HepG2 (cell line): Measurements from ENCODE around the gene ADGRD1. TPM values are rescaled to one million over a fixed set of nuclear protein-coding genes. Genes with fewer than 3 reads are reported as not detected.

ENCODE experiments used
- ATAC-seq: fragments of 200-7000 bp; cut with Tn5 transposase; 3 replicates; pipeline ENCODE4 v1.9.1; 2020; ENCODE audit warnings: mild to moderate bottlenecking, moderate library complexity
- BruUV-seq: library from RNA; stranded (reverse); fragments of 400-500 nt; replicated peaks from 2 replicates; lab custom pipeline; 2021; lab: Mats Ljungman, UMichigan
- CTCF ChIA-PET: fragments of 300-600 bp; formaldehyde crosslinking; extraction: SDS; loops from one replicate; lab custom pipeline; 2021; ENCODE audit warnings: low total read pairs, inconsistent platforms, low intra/inter-chr PET ratio; lab: Yijun Ruan, JAX
- POLR2A ChIA-PET: fragments of 350-600 bp; sonication (Branson Sonifier 250); formaldehyde crosslinking; loops from one replicate; lab custom pipeline; 2020; ENCODE audit warnings: antibody characterized with exemption, inconsistent platforms; lab: Yijun Ruan, JAX
- DNase-seq: peaks from one replicate; pipeline ENCODE4 v3.0.0-alpha.2; 2015; ENCODE audit warnings: low spot score
- FAIRE-seq: peaks from 3 replicates; lab custom pipeline; 2011; peaks lifted over from hg19 to GRCh38; lab: Jason Lieb, UNC
- H2AFZ ChIP-seq: one replicate; pipeline ENCODE4 v1.6.1; 2011; ENCODE audit warnings: low read length, inconsistent platforms
- H3K27ac ChIP-seq: fragments of 300-600 bp; 3 replicates; pipeline ENCODE4 v1.8.0; 2011; ENCODE audit warnings: mixed run types, mild to moderate bottlenecking, mixed read lengths, low read length, inconsistent platforms; ENCODE audit not compliant: insufficient read depth; ENCODE audit errors: extremely low read length
- H3K27me3 ChIP-seq, 2 experiments: fragments of 200-600 bp in 1 of 2; 2 replicates in 1 of 2; 3 replicates in 1 of 2; pipeline versions ENCODE4 v1.6.0 to v1.8.0; 2011; ENCODE audit warnings: low read length in 2 of 2, mild to moderate bottlenecking in 2 of 2, moderate library complexity in 2 of 2, inconsistent platforms in 1 of 2; ENCODE audit not compliant: insufficient read depth in 2 of 2, control insufficient read depth in 1 of 2
- H3K36me3 ChIP-seq, 2 experiments: fragments of 200-600 bp in 1 of 2; replicated peaks in 1 of 2; 2 replicates in 1 of 2; 3 replicates in 1 of 2; pipeline versions ENCODE4 v1.5.1 to v1.8.0; 2011; ENCODE audit warnings: low read length in 2 of 2, inconsistent platforms in 1 of 2; ENCODE audit not compliant: insufficient read depth in 2 of 2, control insufficient read depth in 1 of 2
- H3K4me1 ChIP-seq: 2 replicates; pipeline ENCODE4 v1.5.1; 2012; ENCODE audit warnings: low read length, inconsistent platforms; ENCODE audit not compliant: insufficient read depth
- H3K4me2 ChIP-seq: 2 replicates; pipeline ENCODE4 v1.6.0; 2011; ENCODE audit warnings: low read depth, low read length, inconsistent platforms
- H3K4me3 ChIP-seq, 3 experiments: fragments of 200-600 bp in 1 of 3; sonication (generic), shearing (Covaris generic) in 1 of 3; replicated peaks in 1 of 3; 2 replicates each; pipeline ENCODE4 v1.5.1; 2011 to 2016; ENCODE audit warnings: low read length in 3 of 3, inconsistent platforms in 2 of 3, low read depth in 2 of 3, mild to moderate bottlenecking in 2 of 3, control low read depth in 1 of 3, mixed read lengths in 1 of 3; ENCODE audit not compliant: insufficient read depth in 1 of 3
- H3K79me2 ChIP-seq: one replicate; pipeline ENCODE4 v1.6.1; 2011; ENCODE audit warnings: low read length, inconsistent platforms; ENCODE audit not compliant: insufficient read depth
- H3K9ac ChIP-seq: 2 replicates; pipeline ENCODE4 v1.6.0; 2011; ENCODE audit warnings: mild to moderate bottlenecking, low read depth, low read length, inconsistent platforms; ENCODE audit not compliant: insufficient read depth
- H3K9me3 ChIP-seq: 2 replicates; pipeline ENCODE4 v1.5.1; 2012; ENCODE audit warnings: mild to moderate bottlenecking, low read length
- H4K20me1 ChIP-seq: 2 replicates; pipeline ENCODE4 v1.6.0; 2011; ENCODE audit warnings: inconsistent platforms, mild to moderate bottlenecking, low read length, moderate library complexity; ENCODE audit not compliant: insufficient read depth
- CREM ChIP-seq, 2 experiments: sonication (generic) in 1 of 2; formaldehyde crosslinking in 1 of 2; IDR thresholded peaks; 2 replicates each; pipeline versions ENCODE4 v1.4.0 to v1.6.1; 2016 to 2020; ENCODE audit warnings: antibody characterized with exemption in 1 of 2, mild to moderate bottlenecking in 1 of 2, missing genetic modification reagents in 1 of 2
- FOXO1 ChIP-seq: sonication (generic); formaldehyde crosslinking; IDR thresholded peaks from 2 replicates; pipeline ENCODE4 v1.4.0; 2020; ENCODE audit warnings: missing genetic modification reagents
- HCFC1 ChIP-seq: fragments of 150-350 bp; IDR thresholded peaks from 2 replicates; pipeline ENCODE4 v1.6.1; 2014; ENCODE audit warnings: low read depth, low read length
- HIVEP1 ChIP-seq: sonication (generic); formaldehyde crosslinking; IDR thresholded peaks from 2 replicates; pipeline ENCODE4 v1.4.0; 2020; ENCODE audit warnings: mild to moderate bottlenecking, missing genetic modification reagents
- KLF12 ChIP-seq: sonication (generic); formaldehyde crosslinking; IDR thresholded peaks from 2 replicates; pipeline ENCODE4 v1.4.0; 2020; ENCODE audit warnings: missing genetic modification reagents, borderline replicate concordance
- MAX ChIP-seq: IDR thresholded peaks from 2 replicates; pipeline ENCODE4 v1.6.1; 2012; ENCODE audit warnings: inconsistent platforms
- MYNN ChIP-seq: sonication (generic); formaldehyde crosslinking; IDR thresholded peaks from 2 replicates; pipeline ENCODE4 v1.4.0; 2020; ENCODE audit warnings: mild to moderate bottlenecking, low read depth, missing genetic modification reagents
- NCOA5 ChIP-seq: sonication (generic); formaldehyde crosslinking; IDR thresholded peaks from 2 replicates; pipeline ENCODE4 v1.4.0; 2020; ENCODE audit warnings: missing genetic modification reagents
- NR1H2 ChIP-seq: sonication (generic); formaldehyde crosslinking; IDR thresholded peaks from 2 replicates; pipeline ENCODE4 v1.8.1; 2022; ENCODE audit warnings: low read depth, missing genetic modification reagents, borderline replicate concordance
- RAD51 ChIP-seq: fragments of 450-650 bp; IDR thresholded peaks from 2 replicates; pipeline ENCODE4 v1.6.1; 2016; ENCODE audit warnings: borderline replicate concordance
- RXRA ChIP-seq: sonication (generic); formaldehyde crosslinking; IDR thresholded peaks from 2 replicates; pipeline ENCODE4 v1.5.1; 2020; ENCODE audit warnings: missing genetic modification reagents
- TFE3 ChIP-seq: IDR thresholded peaks from 2 replicates; pipeline ENCODE4 v1.6.1; 2016
- ZBTB8A ChIP-seq: sonication (generic); formaldehyde crosslinking; IDR thresholded peaks from 2 replicates; pipeline ENCODE4 v1.4.0; 2020; ENCODE audit warnings: mild to moderate bottlenecking, low read depth, missing genetic modification reagents, borderline replicate concordance
- ZNF20 ChIP-seq: sonication (generic); formaldehyde crosslinking; IDR thresholded peaks from 2 replicates; pipeline ENCODE4 v1.4.0; 2020; ENCODE audit warnings: mild to moderate bottlenecking, moderate library complexity, missing genetic modification reagents
- ZNF530 ChIP-seq: sonication (generic); formaldehyde crosslinking; IDR thresholded peaks from 2 replicates; pipeline ENCODE4 v1.5.0; 2020; ENCODE audit warnings: low read depth, mild to moderate bottlenecking, missing genetic modification reagents
- ZNF740 ChIP-seq: sonication (generic); formaldehyde crosslinking; IDR thresholded peaks from 2 replicates; pipeline ENCODE4 v1.4.0; 2020; ENCODE audit warnings: missing genetic modification reagents
- WGBS: methylation state at CpG from one replicate; pipeline ENCODE4 v1.1.6; 2017; ENCODE audit warnings: low lambda C conversion rate; 5-methylcytosine and 5-hydroxymethylcytosine counted together
- in situ Hi-C: cut with HindIII; loops from 2 replicates; pipeline ENCODE4 v1.10.0; 2017; ENCODE audit warnings: low pct_unique_long_range_greater_than_20kb; ENCODE audit not compliant: extremely low pct_ligation_motif_present
- intact Hi-C: fragments of 100-400 bp; cut with micrococcal nuclease; formaldehyde crosslinking; loops from one replicate; pipeline ENCODE4 v1.10.0; 2022; ENCODE audit not compliant: unreplicated experiment
- polyA plus RNA-seq, 8 experiments: library from polyadenylated mRNA; depleted of rRNA in 3 of 8; stranded (reverse) in 7 of 8; unstranded in 1 of 8; fragments of >200 nt; fragmentation: Illumina TruSeq in 4 of 8; extraction: Trizol in 4 of 8; gene quantifications; 2 replicates each; pipeline versions ENCODE4 v1.2.1 to v1.2.3, GENCODE V29; 2011 to 2016; ENCODE audit warnings: low read depth in 4 of 8, missing spikeins in 1 of 8, mixed read lengths in 1 of 8; ENCODE audit not compliant: insufficient read depth in 1 of 8
- total RNA-seq, 5 experiments: library from RNA; depleted of rRNA; stranded (reverse); fragments of >200 nt; fragmentation: Illumina TruSeq; extraction: Trizol; gene quantifications; 2 replicates each; pipeline ENCODE4 v1.2.3, GENCODE V29; 2016; ENCODE audit warnings: low read depth in 1 of 5
- TF ChIP-seq, protein P1 (sequence below): sonication (generic); formaldehyde crosslinking; IDR thresholded peaks from 2 replicates; pipeline ENCODE4 v1.8.0; 2022; ENCODE audit warnings: mild to moderate bottlenecking, missing genetic modification reagents, borderline replicate concordance
- TF ChIP-seq, protein P2 (sequence below): sonication (generic); formaldehyde crosslinking; IDR thresholded peaks from 2 replicates; pipeline ENCODE4 v1.4.0; 2020; ENCODE audit warnings: mild to moderate bottlenecking, missing genetic modification reagents
- TF ChIP-seq, protein P3 (sequence below): sonication (generic); formaldehyde crosslinking; IDR thresholded peaks from 2 replicates; pipeline ENCODE4 v1.5.0; 2020; ENCODE audit warnings: missing genetic modification reagents

The ADGRD1 gene
- total and polyA plus RNA-seq, 2 of the 13 experiments (the other 11 are each of a cell fraction or from before 2014, with no cell fraction given): 0.46 to 12.4 TPM

DNA sequence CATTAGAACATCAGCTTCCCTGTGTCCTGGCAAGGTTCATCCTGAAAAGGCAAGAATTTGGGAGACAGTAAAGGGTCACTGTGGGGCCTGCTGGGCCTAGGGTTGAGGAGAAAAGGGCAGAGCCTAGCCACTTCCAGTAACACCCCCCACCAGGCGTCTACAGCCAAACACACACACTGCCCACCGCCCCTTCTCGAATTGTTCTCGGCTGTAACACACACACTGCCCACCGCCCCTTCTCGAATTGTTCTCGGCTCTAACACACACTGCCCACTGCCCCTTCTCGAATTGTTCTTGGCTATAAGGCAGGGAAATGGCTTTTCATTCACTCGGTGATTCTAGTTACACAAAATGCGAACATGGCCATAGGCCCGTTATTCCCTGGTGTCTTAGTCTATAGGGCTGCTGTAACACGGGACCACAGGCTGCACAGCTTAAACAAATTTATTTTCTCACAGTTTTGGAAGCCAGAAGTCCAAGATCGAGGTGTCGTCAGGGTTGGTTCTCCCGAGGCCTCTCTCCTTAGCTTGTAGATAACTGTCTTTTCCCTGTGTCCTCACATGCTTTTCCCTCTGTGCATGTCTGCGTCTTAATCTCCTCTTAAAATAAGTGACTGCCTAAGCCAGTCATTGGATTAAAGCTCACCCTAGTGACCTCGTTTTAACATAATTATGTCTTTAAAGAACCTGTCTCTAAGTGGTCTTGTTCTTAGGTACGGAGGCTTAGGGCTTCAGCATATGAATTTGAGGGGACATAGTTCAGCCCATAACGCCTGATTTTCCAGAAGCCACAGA, 171.0 kb downstream of the ADGRD1 start:
- Histone ChIP-seq H3K27ac (no peak overlapping the region), H3K4me1 (no peaks in the 10 kb centered on the region), H3K9me3 (no peaks in the 10 kb centered on the region), H4K20me1 (no peaks in the 10 kb centered on the region), H3K27me3 (no peaks in the 10 kb centered on the region), H3K4me2 (no peak overlapping the region), H3K79me2 (no peaks in the 10 kb centered on the region), H3K4me3 (no peak overlapping the region), H3K9ac (no peak overlapping the region), H2AFZ (no peak overlapping the region), H3K36me3 (no peaks in the 10 kb centered on the region)
- no peak for TF ChIP-seq KLF12 (CRISPR knock-in tag)
- TF ChIP-seq, protein P1, sequence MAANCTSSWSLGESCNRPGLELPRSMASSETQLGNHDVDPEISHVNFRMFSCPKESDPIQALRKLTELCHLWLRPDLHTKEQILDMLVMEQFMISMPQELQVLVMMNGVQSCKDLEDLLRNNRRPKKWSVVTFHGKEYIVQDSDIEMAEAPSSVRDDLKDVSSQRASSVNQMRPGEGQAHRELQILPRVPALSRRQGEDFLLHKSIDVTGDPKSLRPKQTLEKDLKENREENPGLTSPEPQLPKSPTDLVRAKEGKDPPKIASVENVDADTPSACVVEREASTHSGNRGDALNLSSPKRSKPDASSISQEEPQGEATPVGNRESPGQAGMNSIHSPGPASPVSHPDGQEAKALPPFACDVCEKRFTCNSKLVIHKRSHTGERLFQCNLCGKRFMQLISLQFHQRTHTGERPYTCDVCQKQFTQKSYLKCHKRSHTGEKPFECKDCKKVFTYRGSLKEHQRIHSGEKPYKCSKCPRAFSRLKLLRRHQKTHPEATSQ: no peak
- no peak for TF ChIP-seq ZNF20 (CRISPR knock-in tag)
- TF ChIP-seq ZNF740: no peak
- no peak for TF ChIP-seq RAD51
- no peak for TF ChIP-seq HIVEP1 (CRISPR knock-in tag)
- TF ChIP-seq, protein P2, sequence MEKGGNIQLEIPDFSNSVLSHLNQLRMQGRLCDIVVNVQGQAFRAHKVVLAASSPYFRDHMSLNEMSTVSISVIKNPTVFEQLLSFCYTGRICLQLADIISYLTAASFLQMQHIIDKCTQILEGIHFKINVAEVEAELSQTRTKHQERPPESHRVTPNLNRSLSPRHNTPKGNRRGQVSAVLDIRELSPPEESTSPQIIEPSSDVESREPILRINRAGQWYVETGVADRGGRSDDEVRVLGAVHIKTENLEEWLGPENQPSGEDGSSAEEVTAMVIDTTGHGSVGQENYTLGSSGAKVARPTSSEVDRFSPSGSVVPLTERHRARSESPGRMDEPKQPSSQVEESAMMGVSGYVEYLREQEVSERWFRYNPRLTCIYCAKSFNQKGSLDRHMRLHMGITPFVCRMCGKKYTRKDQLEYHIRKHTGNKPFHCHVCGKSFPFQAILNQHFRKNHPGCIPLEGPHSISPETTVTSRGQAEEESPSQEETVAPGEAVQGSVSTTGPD (CRISPR knock-in tag): no peak
- TF ChIP-seq MAX: no peak
- no peak for TF ChIP-seq ZBTB8A (CRISPR knock-in tag)
- TF ChIP-seq CREM (IDR thresholded peaks at IDR 0.05): no peak
- no peak for TF ChIP-seq CREM (CRISPR knock-in tag; IDR thresholded peaks at IDR 0.05)
- no peak for TF ChIP-seq ZNF530 (CRISPR knock-in tag)
- no peak for TF ChIP-seq FOXO1
- no peak for TF ChIP-seq NCOA5 (CRISPR knock-in tag)
- TF ChIP-seq HCFC1: no peak
- TF ChIP-seq, protein P3, sequence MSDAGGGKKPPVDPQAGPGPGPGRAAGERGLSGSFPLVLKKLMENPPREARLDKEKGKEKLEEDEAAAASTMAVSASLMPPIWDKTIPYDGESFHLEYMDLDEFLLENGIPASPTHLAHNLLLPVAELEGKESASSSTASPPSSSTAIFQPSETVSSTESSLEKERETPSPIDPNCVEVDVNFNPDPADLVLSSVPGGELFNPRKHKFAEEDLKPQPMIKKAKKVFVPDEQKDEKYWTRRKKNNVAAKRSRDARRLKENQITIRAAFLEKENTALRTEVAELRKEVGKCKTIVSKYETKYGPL (CRISPR knock-in tag): no peak
- no peak for TF ChIP-seq RXRA (CRISPR knock-in tag)
- no peak for TF ChIP-seq TFE3
- no peak for TF ChIP-seq NR1H2 (CRISPR knock-in tag)
- no peak for TF ChIP-seq MYNN
- ChIA-PET POLR2A (no interaction called here), CTCF (no interaction called here)
- no peak for DNase-seq
- 70% methylated on average over 19 of the region's 19 CpGs for WGBS
- FAIRE-seq: no peak
- intact Hi-C loops: no loop called here
- in situ Hi-C loops: loop anchor here (25.0 kb wide), 1 partner anchor 713 kb away; the partner anchor contains the start of gene MMP17
- BruUV-seq: no TSS peak
- no peak for ATAC-seq
